SH-SY5Y (cell line): Measurements from ENCODE around the gene DPP4.

Source experiments
- GATA2 ChIP-seq: IDR thresholded peaks from 2 replicates; pipeline ENCODE4 v1.6.1; 2011; ENCODE audit warnings: mild to moderate bottlenecking, low read depth, low read length
- GATA3 ChIP-seq: IDR thresholded peaks from 2 replicates; pipeline ENCODE4 v1.6.1; 2011; ENCODE audit warnings: low read depth, mild to moderate bottlenecking, low read length, moderate library complexity

DNA sequence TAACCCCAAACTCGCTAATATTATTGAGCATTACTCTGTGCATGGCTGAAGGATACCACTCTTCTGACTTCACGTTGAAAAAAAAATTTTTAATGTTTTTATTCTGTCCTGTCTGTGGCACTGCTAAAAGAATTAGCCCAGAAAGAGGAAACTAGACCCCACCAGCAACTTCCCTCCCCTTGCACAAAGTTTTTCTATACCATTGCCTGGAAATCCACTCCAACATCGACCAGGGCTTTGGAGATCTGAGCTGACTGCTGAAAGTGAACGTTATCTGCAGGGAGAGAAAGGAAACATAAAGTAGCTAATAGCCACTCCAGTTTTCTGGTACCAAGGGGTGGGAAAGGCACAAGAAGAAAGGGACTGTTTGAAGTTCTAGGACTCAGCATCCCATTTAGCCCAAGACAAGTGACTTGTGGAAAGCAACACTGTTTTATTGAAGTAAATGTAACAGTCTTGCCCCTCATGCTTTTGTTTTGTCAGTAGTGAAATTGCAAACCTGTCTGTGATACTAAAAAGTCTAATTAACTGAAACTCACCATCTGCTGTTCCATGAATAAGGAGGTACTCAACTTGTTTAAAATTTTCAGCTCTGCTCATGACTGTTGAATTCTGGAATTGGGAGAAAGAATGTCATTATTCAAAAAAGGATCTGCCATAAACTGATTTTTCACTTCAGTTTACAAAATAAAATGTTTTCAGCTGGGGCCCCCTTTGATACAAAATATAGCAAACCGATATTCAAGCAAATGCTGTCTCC, 79.1 kb downstream of the DPP4 start:
- TF ChIP-seq GATA2, result no peak
- no peak for TF ChIP-seq GATA3
